Amygdala (tissue), 56 donors: ENCODE results near the gene HECTD1.

Experiments
- DNase-seq, 56 donors: peaks; one replicate each; lab custom pipeline; 2025; lab: John Stamatoyannopoulos, UW

The HECTD1 gene

GRCh38 chr14:31059152-31059924 is 148.3 kb downstream of the HECTD1 start:
- DNase-seq = no peak

DNA sequence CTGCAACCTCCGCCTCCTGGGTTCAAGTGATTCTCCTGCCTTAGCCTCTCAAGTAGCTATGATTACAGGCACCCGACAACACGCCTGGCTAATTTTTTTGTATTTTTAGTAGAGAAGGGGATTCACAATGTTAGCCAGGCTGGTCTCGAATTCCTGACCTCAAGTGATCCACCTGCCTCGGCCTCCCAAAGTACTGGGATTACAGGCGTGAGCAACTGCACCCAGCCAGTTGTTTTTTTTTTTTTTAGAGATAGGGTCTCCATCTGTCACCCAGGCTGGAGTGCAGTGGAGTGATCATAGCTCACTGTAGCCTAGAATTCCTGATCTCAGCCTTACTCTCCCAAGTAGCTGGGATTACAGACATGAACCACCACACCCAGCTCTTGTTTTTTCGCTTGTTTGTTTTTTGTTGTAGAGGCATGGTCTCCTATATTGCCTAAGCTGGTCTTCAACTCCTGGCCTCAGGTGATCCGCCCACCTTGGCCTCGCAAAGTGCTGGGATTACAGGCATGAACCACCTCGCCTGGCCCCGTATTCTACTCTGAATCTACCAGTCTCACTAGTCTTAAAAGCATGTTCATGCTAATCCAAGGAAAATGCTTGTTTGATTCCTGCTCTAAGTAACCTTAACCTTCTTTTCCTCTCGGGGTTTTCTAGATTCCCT is 149.8 kb downstream of the HECTD1 start:
- no peak for DNase-seq

- DNase-seq = no peak
Measured at GRCh38 chr14:31057035-31057434, 150.6 kb downstream of the HECTD1 start.

DNA sequence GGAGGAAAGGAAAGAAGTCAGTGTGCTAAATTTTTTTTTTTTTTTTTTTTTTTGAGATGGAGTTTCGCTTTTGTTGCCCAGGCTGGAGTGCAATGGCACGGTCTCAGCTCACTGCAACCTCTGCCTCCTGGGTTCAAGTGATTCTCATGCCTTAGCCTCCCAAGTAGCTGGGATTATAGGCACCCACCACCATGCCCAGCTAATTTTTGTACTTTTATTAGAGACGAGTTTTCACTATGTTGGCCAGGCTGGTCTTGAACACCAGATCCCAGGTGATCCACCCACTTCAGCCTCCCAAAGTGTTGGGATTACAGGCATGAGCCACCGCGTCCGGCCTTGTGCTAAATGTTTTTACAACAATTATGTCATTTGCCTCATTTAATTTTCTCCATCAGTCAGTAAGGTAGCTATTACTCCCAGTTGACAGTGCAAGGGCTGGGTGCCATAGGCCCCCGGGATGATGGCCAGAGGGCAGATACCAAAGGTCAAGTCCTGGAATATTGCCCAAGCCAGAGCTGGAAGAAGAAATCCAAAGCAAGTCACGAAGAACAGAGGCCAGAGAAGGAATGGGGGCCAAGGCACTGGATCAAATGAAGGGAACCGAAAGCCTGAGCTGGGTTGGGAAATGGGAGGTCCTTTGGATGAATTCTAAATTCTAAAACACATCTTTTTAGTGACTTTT is 154.5 kb downstream of the HECTD1 start:
- DNase-seq = peak in 1 of 56 donors; percentile 3

- DNase-seq = no peak
Measured at GRCh38 chr14:31051511-31051910, 156.1 kb downstream of the HECTD1 start.

GRCh38 chr14:31051023-31051422 is 156.6 kb downstream of the HECTD1 start:
- no peak for DNase-seq
